GM23338 (cell line): ENCODE measurements around the gene RPUSD1.

Experiments used
- CREB1 ChIP-seq: fragments of 250-450 bp; sonication (Bioruptor Pico); IDR thresholded peaks from 2 replicates; pipeline ENCODE4 v1.5.0; 2020; ENCODE audit warnings: low read depth, mild to moderate bottlenecking, moderate library complexity
- EZH2 ChIP-seq: fragments of 200-600 bp; sonication (generic); IDR thresholded peaks from one replicate; pipeline ENCODE4 v1.8.0; 2017; ENCODE audit warnings: antibody characterized with exemption, mild to moderate bottlenecking, low read depth; ENCODE audit not compliant: unreplicated experiment
- EZH2phosphoT487 ChIP-seq: fragments of 200-600 bp; sonication (generic); IDR thresholded peaks from one replicate; pipeline ENCODE4 v1.8.1; 2018; ENCODE audit warnings: antibody characterized with exemption; ENCODE audit not compliant: unreplicated experiment
- JUNB ChIP-seq: IDR thresholded peaks from one replicate; pipeline ENCODE4 v1.6.1; 2016; ENCODE audit warnings: antibody characterized with exemption; ENCODE audit not compliant: unreplicated experiment
- NANOG ChIP-seq: IDR thresholded peaks from 2 replicates; pipeline ENCODE4 v1.6.1; 2016; ENCODE audit warnings: antibody characterized with exemption, borderline replicate concordance
- POLR2AphosphoS5 ChIP-seq: IDR thresholded peaks from 2 replicates; pipeline ENCODE4 v1.6.1; 2016; ENCODE audit warnings: antibody characterized with exemption, low read depth
- STAT1 ChIP-seq: IDR thresholded peaks from one replicate; pipeline ENCODE4 v1.6.1; 2016; ENCODE audit warnings: antibody characterized with exemption; ENCODE audit not compliant: unreplicated experiment
- ZNF114 ChIP-seq: fragments of 250-450 bp; sonication (Bioruptor Pico); IDR thresholded peaks from 2 replicates; pipeline ENCODE4 v1.5.0; 2020; ENCODE audit warnings: mild to moderate bottlenecking, moderate library complexity
- TF ChIP-seq, protein P1 (sequence below), 2 experiments: fragments of 200-600 bp in 1 of 2; sonication (generic) in 1 of 2; conservative IDR thresholded peaks; 2 replicates each; pipeline versions ENCODE4 v1.5.1 to v1.6.1; 2016 to 2017; ENCODE audit warnings: antibody characterized with exemption in 2 of 2, low read depth in 2 of 2, mild to moderate bottlenecking in 2 of 2, moderate library complexity in 1 of 2
- TF ChIP-seq, protein P2 (sequence below): IDR thresholded peaks from one replicate; pipeline ENCODE4 v1.6.1; 2018; ENCODE audit warnings: antibody characterized with exemption; ENCODE audit not compliant: unreplicated experiment
- TF ChIP-seq, protein P3 (sequence below): fragments of 250-450 bp; sonication (Bioruptor Pico); IDR thresholded peaks from 2 replicates; pipeline ENCODE4 v1.5.0; 2020; ENCODE audit warnings: mild to moderate bottlenecking, moderate library complexity
- TF ChIP-seq, protein P4 (sequence below): IDR thresholded peaks from 2 replicates; pipeline ENCODE4 v1.6.1; 2016; ENCODE audit warnings: antibody characterized with exemption

DNA sequence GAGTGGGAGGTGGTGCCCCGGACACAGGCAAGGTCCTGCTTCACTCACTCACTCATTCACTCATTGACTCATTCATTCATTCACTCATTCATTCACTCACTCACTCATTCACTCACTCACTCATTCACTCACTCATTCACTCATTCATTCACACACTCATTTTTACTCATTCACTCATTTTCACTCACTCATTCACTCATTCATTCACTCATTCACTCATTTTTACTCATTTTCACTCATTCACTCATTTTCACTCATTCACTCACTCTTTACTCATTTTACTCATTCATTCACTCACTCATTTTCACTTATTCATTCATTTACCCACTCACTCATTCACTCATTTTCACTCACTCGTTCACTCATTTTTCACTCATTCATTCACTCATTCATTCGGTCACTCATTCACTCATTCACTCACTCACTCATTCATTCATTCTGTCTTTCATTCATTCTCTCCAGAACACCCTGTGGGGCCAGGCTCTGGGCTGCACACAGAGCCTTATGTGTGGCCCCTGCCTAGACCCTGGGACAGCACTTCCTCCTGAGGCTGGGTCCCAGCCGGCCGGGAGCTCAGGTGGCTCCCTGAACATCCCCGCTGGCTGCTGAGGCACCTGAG lies 9.2 kb downstream of the RPUSD1 start:
- TF ChIP-seq, protein P1, sequence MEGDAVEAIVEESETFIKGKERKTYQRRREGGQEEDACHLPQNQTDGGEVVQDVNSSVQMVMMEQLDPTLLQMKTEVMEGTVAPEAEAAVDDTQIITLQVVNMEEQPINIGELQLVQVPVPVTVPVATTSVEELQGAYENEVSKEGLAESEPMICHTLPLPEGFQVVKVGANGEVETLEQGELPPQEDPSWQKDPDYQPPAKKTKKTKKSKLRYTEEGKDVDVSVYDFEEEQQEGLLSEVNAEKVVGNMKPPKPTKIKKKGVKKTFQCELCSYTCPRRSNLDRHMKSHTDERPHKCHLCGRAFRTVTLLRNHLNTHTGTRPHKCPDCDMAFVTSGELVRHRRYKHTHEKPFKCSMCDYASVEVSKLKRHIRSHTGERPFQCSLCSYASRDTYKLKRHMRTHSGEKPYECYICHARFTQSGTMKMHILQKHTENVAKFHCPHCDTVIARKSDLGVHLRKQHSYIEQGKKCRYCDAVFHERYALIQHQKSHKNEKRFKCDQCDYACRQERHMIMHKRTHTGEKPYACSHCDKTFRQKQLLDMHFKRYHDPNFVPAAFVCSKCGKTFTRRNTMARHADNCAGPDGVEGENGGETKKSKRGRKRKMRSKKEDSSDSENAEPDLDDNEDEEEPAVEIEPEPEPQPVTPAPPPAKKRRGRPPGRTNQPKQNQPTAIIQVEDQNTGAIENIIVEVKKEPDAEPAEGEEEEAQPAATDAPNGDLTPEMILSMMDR (conservative IDR thresholded peaks at IDR 0.05; ENCODE audit: low read depth in 2 of 2) = no peak
- TF ChIP-seq, protein P2, sequence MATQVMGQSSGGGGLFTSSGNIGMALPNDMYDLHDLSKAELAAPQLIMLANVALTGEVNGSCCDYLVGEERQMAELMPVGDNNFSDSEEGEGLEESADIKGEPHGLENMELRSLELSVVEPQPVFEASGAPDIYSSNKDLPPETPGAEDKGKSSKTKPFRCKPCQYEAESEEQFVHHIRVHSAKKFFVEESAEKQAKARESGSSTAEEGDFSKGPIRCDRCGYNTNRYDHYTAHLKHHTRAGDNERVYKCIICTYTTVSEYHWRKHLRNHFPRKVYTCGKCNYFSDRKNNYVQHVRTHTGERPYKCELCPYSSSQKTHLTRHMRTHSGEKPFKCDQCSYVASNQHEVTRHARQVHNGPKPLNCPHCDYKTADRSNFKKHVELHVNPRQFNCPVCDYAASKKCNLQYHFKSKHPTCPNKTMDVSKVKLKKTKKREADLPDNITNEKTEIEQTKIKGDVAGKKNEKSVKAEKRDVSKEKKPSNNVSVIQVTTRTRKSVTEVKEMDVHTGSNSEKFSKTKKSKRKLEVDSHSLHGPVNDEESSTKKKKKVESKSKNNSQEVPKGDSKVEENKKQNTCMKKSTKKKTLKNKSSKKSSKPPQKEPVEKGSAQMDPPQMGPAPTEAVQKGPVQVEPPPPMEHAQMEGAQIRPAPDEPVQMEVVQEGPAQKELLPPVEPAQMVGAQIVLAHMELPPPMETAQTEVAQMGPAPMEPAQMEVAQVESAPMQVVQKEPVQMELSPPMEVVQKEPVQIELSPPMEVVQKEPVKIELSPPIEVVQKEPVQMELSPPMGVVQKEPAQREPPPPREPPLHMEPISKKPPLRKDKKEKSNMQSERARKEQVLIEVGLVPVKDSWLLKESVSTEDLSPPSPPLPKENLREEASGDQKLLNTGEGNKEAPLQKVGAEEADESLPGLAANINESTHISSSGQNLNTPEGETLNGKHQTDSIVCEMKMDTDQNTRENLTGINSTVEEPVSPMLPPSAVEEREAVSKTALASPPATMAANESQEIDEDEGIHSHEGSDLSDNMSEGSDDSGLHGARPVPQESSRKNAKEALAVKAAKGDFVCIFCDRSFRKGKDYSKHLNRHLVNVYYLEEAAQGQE = no peak
- TF ChIP-seq EZH2 = no peak
- TF ChIP-seq EZH2phosphoT487 = no peak
- TF ChIP-seq CREB1 (CRISPR knock-in tag) = no peak
- no peak for TF ChIP-seq POLR2AphosphoS5
- no peak for TF ChIP-seq NANOG
- TF ChIP-seq ZNF114 (CRISPR knock-in tag) = no peak
- TF ChIP-seq, protein P3, sequence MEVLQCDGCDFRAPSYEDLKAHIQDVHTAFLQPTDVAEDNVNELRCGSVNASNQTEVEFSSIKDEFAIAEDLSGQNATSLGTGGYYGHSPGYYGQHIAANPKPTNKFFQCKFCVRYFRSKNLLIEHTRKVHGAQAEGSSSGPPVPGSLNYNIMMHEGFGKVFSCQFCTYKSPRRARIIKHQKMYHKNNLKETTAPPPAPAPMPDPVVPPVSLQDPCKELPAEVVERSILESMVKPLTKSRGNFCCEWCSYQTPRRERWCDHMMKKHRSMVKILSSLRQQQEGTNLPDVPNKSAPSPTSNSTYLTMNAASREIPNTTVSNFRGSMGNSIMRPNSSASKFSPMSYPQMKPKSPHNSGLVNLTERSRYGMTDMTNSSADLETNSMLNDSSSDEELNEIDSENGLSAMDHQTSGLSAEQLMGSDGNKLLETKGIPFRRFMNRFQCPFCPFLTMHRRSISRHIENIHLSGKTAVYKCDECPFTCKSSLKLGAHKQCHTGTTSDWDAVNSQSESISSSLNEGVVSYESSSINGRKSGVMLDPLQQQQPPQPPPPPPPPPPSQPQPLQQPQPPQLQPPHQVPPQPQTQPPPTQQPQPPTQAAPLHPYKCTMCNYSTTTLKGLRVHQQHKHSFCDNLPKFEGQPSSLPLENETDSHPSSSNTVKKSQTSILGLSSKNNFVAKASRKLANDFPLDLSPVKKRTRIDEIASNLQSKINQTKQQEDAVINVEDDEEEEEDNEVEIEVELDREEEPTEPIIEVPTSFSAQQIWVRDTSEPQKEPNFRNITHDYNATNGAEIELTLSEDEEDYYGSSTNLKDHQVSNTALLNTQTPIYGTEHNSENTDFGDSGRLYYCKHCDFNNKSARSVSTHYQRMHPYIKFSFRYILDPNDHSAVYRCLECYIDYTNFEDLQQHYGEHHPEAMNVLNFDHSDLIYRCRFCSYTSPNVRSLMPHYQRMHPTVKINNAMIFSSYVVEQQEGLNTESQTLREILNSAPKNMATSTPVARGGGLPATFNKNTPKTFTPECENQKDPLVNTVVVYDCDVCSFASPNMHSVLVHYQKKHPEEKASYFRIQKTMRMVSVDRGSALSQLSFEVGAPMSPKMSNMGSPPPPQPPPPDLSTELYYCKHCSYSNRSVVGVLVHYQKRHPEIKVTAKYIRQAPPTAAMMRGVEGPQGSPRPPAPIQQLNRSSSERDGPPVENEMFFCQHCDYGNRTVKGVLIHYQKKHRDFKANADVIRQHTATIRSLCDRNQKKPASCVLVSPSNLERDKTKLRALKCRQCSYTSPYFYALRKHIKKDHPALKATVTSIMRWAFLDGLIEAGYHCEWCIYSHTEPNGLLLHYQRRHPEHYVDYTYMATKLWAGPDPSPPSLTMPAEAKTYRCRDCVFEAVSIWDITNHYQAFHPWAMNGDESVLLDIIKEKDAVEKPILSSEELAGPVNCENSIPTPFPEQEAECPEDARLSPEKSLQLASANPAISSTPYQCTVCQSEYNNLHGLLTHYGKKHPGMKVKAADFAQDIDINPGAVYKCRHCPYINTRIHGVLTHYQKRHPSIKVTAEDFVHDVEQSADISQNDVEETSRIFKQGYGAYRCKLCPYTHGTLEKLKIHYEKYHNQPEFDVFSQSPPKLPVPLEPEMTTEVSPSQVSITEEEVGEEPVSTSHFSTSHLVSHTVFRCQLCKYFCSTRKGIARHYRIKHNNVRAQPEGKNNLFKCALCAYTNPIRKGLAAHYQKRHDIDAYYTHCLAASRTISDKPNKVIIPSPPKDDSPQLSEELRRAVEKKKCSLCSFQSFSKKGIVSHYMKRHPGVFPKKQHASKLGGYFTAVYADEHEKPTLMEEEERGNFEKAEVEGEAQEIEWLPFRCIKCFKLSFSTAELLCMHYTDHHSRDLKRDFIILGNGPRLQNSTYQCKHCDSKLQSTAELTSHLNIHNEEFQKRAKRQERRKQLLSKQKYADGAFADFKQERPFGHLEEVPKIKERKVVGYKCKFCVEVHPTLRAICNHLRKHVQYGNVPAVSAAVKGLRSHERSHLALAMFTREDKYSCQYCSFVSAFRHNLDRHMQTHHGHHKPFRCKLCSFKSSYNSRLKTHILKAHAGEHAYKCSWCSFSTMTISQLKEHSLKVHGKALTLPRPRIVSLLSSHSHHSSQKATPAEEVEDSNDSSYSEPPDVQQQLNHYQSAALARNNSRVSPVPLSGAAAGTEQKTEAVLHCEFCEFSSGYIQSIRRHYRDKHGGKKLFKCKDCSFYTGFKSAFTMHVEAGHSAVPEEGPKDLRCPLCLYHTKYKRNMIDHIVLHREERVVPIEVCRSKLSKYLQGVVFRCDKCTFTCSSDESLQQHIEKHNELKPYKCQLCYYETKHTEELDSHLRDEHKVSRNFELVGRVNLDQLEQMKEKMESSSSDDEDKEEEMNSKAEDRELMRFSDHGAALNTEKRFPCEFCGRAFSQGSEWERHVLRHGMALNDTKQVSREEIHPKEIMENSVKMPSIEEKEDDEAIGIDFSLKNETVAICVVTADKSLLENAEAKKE (CRISPR knock-in tag) = no peak
- TF ChIP-seq, protein P4, sequence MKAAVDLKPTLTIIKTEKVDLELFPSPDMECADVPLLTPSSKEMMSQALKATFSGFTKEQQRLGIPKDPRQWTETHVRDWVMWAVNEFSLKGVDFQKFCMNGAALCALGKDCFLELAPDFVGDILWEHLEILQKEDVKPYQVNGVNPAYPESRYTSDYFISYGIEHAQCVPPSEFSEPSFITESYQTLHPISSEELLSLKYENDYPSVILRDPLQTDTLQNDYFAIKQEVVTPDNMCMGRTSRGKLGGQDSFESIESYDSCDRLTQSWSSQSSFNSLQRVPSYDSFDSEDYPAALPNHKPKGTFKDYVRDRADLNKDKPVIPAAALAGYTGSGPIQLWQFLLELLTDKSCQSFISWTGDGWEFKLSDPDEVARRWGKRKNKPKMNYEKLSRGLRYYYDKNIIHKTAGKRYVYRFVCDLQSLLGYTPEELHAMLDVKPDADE = no peak
- no peak for TF ChIP-seq JUNB
- no peak for TF ChIP-seq STAT1
